H9 (cell line): Measurements from ENCODE around the gene ICE2. TPM values are rescaled to one million over a fixed set of nuclear protein-coding genes. Genes with fewer than 3 reads are reported as not detected.

ENCODE experiments used
- DNase-seq: peaks from one replicate; pipeline ENCODE4 v3.0.0-alpha.2; 2017
- H2AFZ ChIP-seq: one replicate; pipeline ENCODE4 v1.6.1; 2013; ENCODE audit warnings: mild to moderate bottlenecking, low read length, control low read depth, moderate library complexity
- H2AK5ac ChIP-seq: 2 replicates; pipeline ENCODE4 v1.6.1; 2013; ENCODE audit warnings: low read length, control low read depth, mixed read lengths; ENCODE audit not compliant: insufficient read length
- H2BK120ac ChIP-seq: one replicate; pipeline ENCODE4 v1.6.1; 2013; ENCODE audit warnings: low read depth, mild to moderate bottlenecking, low read length, control low read depth, inconsistent platforms; ENCODE audit not compliant: poor library complexity, severe bottlenecking
- H2BK12ac ChIP-seq: 2 replicates; pipeline ENCODE4 v1.6.1; 2013; ENCODE audit warnings: low read length, control low read depth, mixed read lengths, low read depth; ENCODE audit not compliant: insufficient read length
- H2BK15ac ChIP-seq: 2 replicates; pipeline ENCODE4 v1.6.1; 2013; ENCODE audit warnings: low read depth, low read length, control low read depth
- H2BK20ac ChIP-seq: one replicate; pipeline ENCODE4 v1.6.1; 2013; ENCODE audit warnings: low read depth, mild to moderate bottlenecking, low read length, control low read depth, inconsistent platforms; ENCODE audit not compliant: poor library complexity, severe bottlenecking
- H2BK5ac ChIP-seq: 2 replicates; pipeline ENCODE4 v1.6.1; 2013; ENCODE audit warnings: low read length, control low read depth, mixed read lengths; ENCODE audit not compliant: insufficient read length
- H3K14ac ChIP-seq: 2 replicates; pipeline ENCODE4 v1.6.1; 2013; ENCODE audit warnings: low read length, control low read depth; ENCODE audit not compliant: insufficient read depth
- H3K18ac ChIP-seq: 2 replicates; pipeline ENCODE4 v1.6.1; 2013; ENCODE audit warnings: low read depth, mild to moderate bottlenecking, mixed read lengths, low read length, control low read depth; ENCODE audit not compliant: insufficient read length
- H3K23ac ChIP-seq: 2 replicates; pipeline ENCODE4 v1.6.1; 2013; ENCODE audit warnings: low read length, control low read depth, mixed read lengths, low read depth; ENCODE audit not compliant: insufficient read length
- H3K23me2 ChIP-seq: 2 replicates; pipeline ENCODE4 v1.6.1; 2013; ENCODE audit warnings: low read depth, mild to moderate bottlenecking, mixed read lengths, low read length, control low read depth; ENCODE audit not compliant: insufficient read length, poor library complexity, severe bottlenecking
- H3K27ac ChIP-seq: 2 replicates; pipeline ENCODE4 v1.5.1; 2013; ENCODE audit warnings: low read length, control low read depth, mixed read lengths, low read depth; ENCODE audit not compliant: insufficient read length
- H3K27me3 ChIP-seq: 2 replicates; pipeline ENCODE4 v1.6.1; 2013; ENCODE audit warnings: low read length, control low read depth, inconsistent platforms; ENCODE audit not compliant: insufficient read depth
- H3K4ac ChIP-seq: 2 replicates; pipeline ENCODE4 v1.6.1; 2013; ENCODE audit warnings: low read depth, mild to moderate bottlenecking, control low read depth, inconsistent platforms, low read length, moderate library complexity
- H3K4me1 ChIP-seq: 2 replicates; pipeline ENCODE4 v1.6.1; 2013; ENCODE audit warnings: low read length, control low read depth, inconsistent platforms; ENCODE audit not compliant: insufficient read depth
- H3K4me2 ChIP-seq: 2 replicates; pipeline ENCODE4 v1.6.1; 2013; ENCODE audit warnings: low read length, control low read depth, mixed read lengths; ENCODE audit not compliant: insufficient read length, insufficient read depth
- H3K56ac ChIP-seq: 2 replicates; pipeline ENCODE4 v1.6.1; 2013; ENCODE audit warnings: low read depth, mild to moderate bottlenecking, mixed read lengths, low read length, control low read depth; ENCODE audit not compliant: insufficient read length
- H3K79me1 ChIP-seq: 2 replicates; pipeline ENCODE4 v1.6.1; 2013; ENCODE audit warnings: low read depth, mild to moderate bottlenecking, moderate library complexity, low read length, control low read depth, inconsistent platforms; ENCODE audit not compliant: insufficient read depth, poor library complexity, severe bottlenecking
- H3K79me2 ChIP-seq: 2 replicates; pipeline ENCODE4 v1.6.1; 2013; ENCODE audit warnings: low read length, control low read depth, inconsistent platforms; ENCODE audit not compliant: insufficient read depth
- H3K9ac ChIP-seq: 2 replicates; pipeline ENCODE4 v1.6.1; 2013; ENCODE audit warnings: low read length, control low read depth, mixed read lengths; ENCODE audit not compliant: insufficient read length; ENCODE audit errors: extremely low read depth
- H3K9me3 ChIP-seq: one replicate; pipeline ENCODE4 v1.6.1; 2013; ENCODE audit warnings: low read depth, low read length, inconsistent platforms; ENCODE audit not compliant: control insufficient read depth
- H3T11ph ChIP-seq: one replicate; pipeline ENCODE4 v1.6.1; 2013; ENCODE audit warnings: mild to moderate bottlenecking, low read length, control low read depth, inconsistent platforms
- H4K20me1 ChIP-seq: one replicate; pipeline ENCODE4 v1.6.1; 2013; ENCODE audit not compliant: control insufficient read depth, insufficient read length, insufficient read depth
- H4K5ac ChIP-seq: 2 replicates; pipeline ENCODE4 v1.6.1; 2013; ENCODE audit warnings: low read depth, mild to moderate bottlenecking, mixed read lengths, low read length, control low read depth; ENCODE audit not compliant: insufficient read length
- H4K8ac ChIP-seq: replicated peaks from 2 replicates; pipeline ENCODE4 v1.6.1; 2013; ENCODE audit warnings: low read length, control low read depth, mixed read lengths, low read depth; ENCODE audit not compliant: insufficient read length
- H4K91ac ChIP-seq: 2 replicates; pipeline ENCODE4 v1.6.1; 2013; ENCODE audit warnings: low read depth, mild to moderate bottlenecking, moderate library complexity, mixed read lengths, low read length, control low read depth; ENCODE audit not compliant: insufficient read length
- H3K27ac Mint-ChIP-seq, 3 experiments: 2 replicates in 2 of 3; 3 replicates in 1 of 3; pipeline ENCODE4 v1.8.0; 2020 to 2021; ENCODE audit warnings: mixed read lengths in 3 of 3, mild to moderate bottlenecking in 1 of 3, moderate library complexity in 1 of 3
- H3K27me3 Mint-ChIP-seq: 2 replicates; pipeline ENCODE4 v1.8.0; 2021; ENCODE audit warnings: low read depth, mild to moderate bottlenecking, moderate library complexity, mixed read lengths
- H3K36me3 Mint-ChIP-seq, 3 experiments: 2 replicates in 2 of 3; 3 replicates in 1 of 3; pipeline ENCODE4 v1.8.0; 2020 to 2021; ENCODE audit warnings: low read depth in 3 of 3, mixed read lengths in 3 of 3; ENCODE audit not compliant: insufficient read depth in 1 of 3
- H3K4me1 Mint-ChIP-seq, 2 experiments: 2 replicates each; pipeline ENCODE4 v1.8.0; 2020; ENCODE audit warnings: mixed read lengths in 2 of 2
- H3K4me3 Mint-ChIP-seq, 2 experiments: 2 replicates in 1 of 2; 3 replicates in 1 of 2; pipeline ENCODE4 v1.8.0; 2020 to 2021; ENCODE audit warnings: mild to moderate bottlenecking in 2 of 2, mixed read lengths in 2 of 2, moderate library complexity in 1 of 2
- H3K9me3 Mint-ChIP-seq, 2 experiments: 2 replicates in 1 of 2; 3 replicates in 1 of 2; pipeline ENCODE4 v1.8.0; 2020; ENCODE audit warnings: mild to moderate bottlenecking in 2 of 2, mixed read lengths in 2 of 2, moderate library complexity in 1 of 2
- CTCF ChIP-seq: fragments of 200-600 bp; sonication (generic); conservative IDR thresholded peaks from 3 replicates; pipeline ENCODE4 v1.8.0; 2021; ENCODE audit warnings: antibody characterized with exemption, mild to moderate bottlenecking
- WGBS: extraction: QIAGEN DNeasy Blood & Tissue Kit; methylation state at CpG from one replicate; pipeline ENCODE4 v1.1.7; 2013; ENCODE audit warnings: missing lambda C conversion rate, low lambda C conversion rate, mixed read lengths; ENCODE audit not compliant: insufficient read length; ENCODE audit errors: extremely low coverage; 5-methylcytosine and 5-hydroxymethylcytosine counted together
- total RNA-seq: library from RNA; stranded (reverse); gene quantifications from 2 replicates; pipeline ENCODE4 v1.2.1, GENCODE V29; 2021

Gene ICE2
- total RNA-seq, 1 experiment from 2014 or later, result 76.3 TPM

GRCh38 chr15:60395276-60396011 is 83.5 kb downstream of the ICE2 start:
- WGBS, result no CpG with 5 or more reads among the region's 9 CpGs
- no peak for TF ChIP-seq CTCF
- Mint-ChIP-seq H3K4me3 (no peak overlapping the region), H3K4me1 (peaks cover 63% of the 10 kb centered on the region in 2 experiments), H3K36me3 (peaks cover 0 to 6% (median 3%) of the 10 kb centered on the region in 3 experiments; a peak in 2 of 7 replicates), H3K9me3 (no peaks in the 10 kb centered on the region; a peak in 1 of 5 replicates), H3K27me3 (peaks cover 40% of the 10 kb centered on the region), H3K27ac (no peak overlapping the region)
- no peak overlapping the region for H2BK5ac ChIP-seq
- no peak overlapping the region for H2AFZ ChIP-seq
- no peak overlapping the region for H3K4ac ChIP-seq
- no peak overlapping the region for H2AK5ac ChIP-seq
- no peak overlapping the region for H4K8ac ChIP-seq
- no peak overlapping the region for H2BK20ac ChIP-seq
- H3K27ac ChIP-seq, result no peak overlapping the region
- no peak overlapping the region for H4K5ac ChIP-seq
- peak overlapping the region; percentile 87 for H3K4me2 ChIP-seq
- H3K14ac ChIP-seq, result no peak overlapping the region
- peaks cover 19% of the 10 kb centered on the region; the same call in 1 of the 2 replicates for H3K4me1 ChIP-seq
- peaks cover 23% of the 10 kb centered on the region for H3K23me2 ChIP-seq
- no peak overlapping the region for H2BK15ac ChIP-seq
- H2BK12ac ChIP-seq, result no peak overlapping the region
- no peak overlapping the region for H2BK120ac ChIP-seq
- H4K20me1 ChIP-seq, result no peaks in the 10 kb centered on the region
- no peak overlapping the region for H3K23ac ChIP-seq
- no peak overlapping the region for H3K18ac ChIP-seq
- no peak overlapping the region for H4K91ac ChIP-seq
- peaks cover 1% of the 10 kb centered on the region; the same call in 1 of the 2 replicates for H3K27me3 ChIP-seq
- no peak for DNase-seq
- H3K56ac ChIP-seq, result no peak overlapping the region
- peaks cover 6% of the 10 kb centered on the region; the same call in 1 of the 2 replicates for H3K79me2 ChIP-seq
- H3K79me1 ChIP-seq, result no peaks in the 10 kb centered on the region
- no peak overlapping the region for H3T11ph ChIP-seq
- no peak overlapping the region for H3K9ac ChIP-seq
- no peaks in the 10 kb centered on the region for H3K9me3 ChIP-seq
